NT2/D1 (cell line): ENCODE data around the gene MRPS26.
"Not testable (repeated sequence)": the region's sequence is repeated elsewhere in the genome, so short reads cannot be mapped to it uniquely, and the experiment has no call there.

Source experiments
- DNase-seq: peaks from one replicate; pipeline ENCODE4 v3.0.0-alpha.2; 2011; ENCODE audit warnings: low read depth, low spot score
- H3K27me3 ChIP-seq: 2 replicates; pipeline ENCODE4 v1.6.0; 2011; ENCODE audit warnings: mild to moderate bottlenecking; ENCODE audit not compliant: insufficient read length, insufficient read depth
- H3K36me3 ChIP-seq: 2 replicates; pipeline ENCODE4 v1.6.1; 2011; ENCODE audit warnings: mild to moderate bottlenecking, low read length, mixed read lengths; ENCODE audit not compliant: insufficient read depth, insufficient read length
- H3K4me1 ChIP-seq: 2 replicates; pipeline ENCODE4 v1.5.1; 2011; ENCODE audit not compliant: insufficient read depth, insufficient read length
- H3K4me3 ChIP-seq: 2 replicates; pipeline ENCODE4 v1.5.1; 2011; ENCODE audit warnings: low read depth; ENCODE audit not compliant: insufficient read length
- H3K9ac ChIP-seq: 2 replicates; pipeline ENCODE4 v1.6.0; 2011; ENCODE audit warnings: low read depth; ENCODE audit not compliant: insufficient read length
- H3K9me3 ChIP-seq: 2 replicates; pipeline ENCODE4 v1.5.1; 2011; ENCODE audit warnings: mild to moderate bottlenecking, low read length; ENCODE audit not compliant: insufficient read depth
- SUZ12 ChIP-seq: IDR thresholded peaks from 2 replicates; pipeline ENCODE4 v1.6.1; 2011; ENCODE audit not compliant: insufficient read length, insufficient read depth; ENCODE audit errors: extremely low read depth
- YY1 ChIP-seq: IDR thresholded peaks from 2 replicates; pipeline ENCODE4 v1.6.1; 2011; ENCODE audit not compliant: insufficient read length, insufficient read depth
- ZNF274 ChIP-seq: IDR thresholded peaks from 2 replicates; pipeline ENCODE4 v1.6.1; 2011; ENCODE audit warnings: mild to moderate bottlenecking, low read depth, low read length

The MRPS26 gene

GRCh38 chr20:3051385-3052019 is 5.7 kb downstream of the MRPS26 start:
- Histone ChIP-seq H3K27me3 (no peaks in the 10 kb centered on the region), H3K9ac (no peak overlapping the region), H3K9me3 (no peaks in the 10 kb centered on the region), H3K4me1 (no peaks in the 10 kb centered on the region), H3K36me3 (peaks cover 39% of the 10 kb centered on the region), H3K4me3 (no peak overlapping the region)
- TF ChIP-seq SUZ12 (no peak), ZNF274 (no peak), YY1 (no peak)
- no peak for DNase-seq

DNA sequence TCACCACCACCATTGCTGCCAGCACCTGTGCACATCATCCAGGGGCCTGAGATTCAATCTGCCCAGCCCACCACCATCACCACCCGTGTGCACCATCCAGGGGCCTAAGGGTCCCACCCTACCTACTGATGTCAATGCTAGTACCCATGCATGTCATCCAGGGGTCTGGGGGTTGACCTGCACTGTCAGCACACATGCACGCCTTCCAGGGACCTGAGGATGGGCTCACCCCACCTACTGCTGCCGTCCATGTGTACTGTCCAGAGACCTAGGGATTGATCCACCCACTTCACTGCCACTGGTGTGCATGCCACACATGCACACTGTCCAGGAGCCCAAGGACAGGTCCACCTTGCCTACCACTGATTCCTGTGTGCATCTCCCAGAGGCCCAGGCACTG is 13.6 kb downstream of the MRPS26 start:
- no peaks in the 10 kb centered on the region for H3K4me1 ChIP-seq
- no peak overlapping the region for H3K4me3 ChIP-seq
- no peaks in the 10 kb centered on the region for H3K9me3 ChIP-seq
- H3K36me3 ChIP-seq, result no peaks in the 10 kb centered on the region
- no peak overlapping the region for H3K9ac ChIP-seq
- H3K27me3 ChIP-seq, result no peaks in the 10 kb centered on the region
- TF ChIP-seq SUZ12, result no peak
- TF ChIP-seq ZNF274, result no peak
- no peak for TF ChIP-seq YY1
- DNase-seq, result no peak

DNA sequence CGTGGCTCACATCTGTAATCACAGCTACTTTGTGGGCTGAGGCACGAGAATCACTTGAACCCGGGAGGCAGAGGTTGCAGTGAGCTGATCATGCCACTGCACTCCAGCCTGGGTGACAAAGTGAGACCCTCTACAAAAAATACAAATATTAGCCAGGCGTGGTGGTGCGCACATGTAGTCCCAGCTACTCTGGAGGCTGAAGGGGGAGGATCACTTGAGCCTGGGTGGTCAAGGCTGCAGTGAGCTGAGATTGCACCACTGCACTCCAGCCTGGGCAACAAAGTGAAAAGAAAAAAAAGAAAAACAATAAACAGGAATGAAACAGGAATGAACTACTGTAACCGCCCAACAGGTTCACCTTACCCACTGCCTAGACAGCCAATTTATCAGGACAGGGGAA is 18.3 kb downstream of the MRPS26 start:
- not testable (repeated sequence) for H3K9ac ChIP-seq, H3K4me3 ChIP-seq, H3K27me3 ChIP-seq, H3K4me1 ChIP-seq, H3K36me3 ChIP-seq, H3K9me3 ChIP-seq, DNase-seq

GRCh38 chr20:3067139-3068014 is 21.5 kb downstream of the MRPS26 start:
- no peak for DNase-seq
- Histone ChIP-seq H3K36me3 (no peaks in the 10 kb centered on the region), H3K9me3 (no peaks in the 10 kb centered on the region), H3K9ac (no peak overlapping the region), H3K4me3 (no peak overlapping the region), H3K27me3 (peaks cover 16% of the 10 kb centered on the region), H3K4me1 (no peaks in the 10 kb centered on the region)
- TF ChIP-seq ZNF274 (no peak), YY1 (no peak), SUZ12 (no peak)

GRCh38 chr20:3068075-3068474 is 22.2 kb downstream of the MRPS26 start:
- no peak for DNase-seq
- Histone ChIP-seq H3K9me3 (no peaks in the 10 kb centered on the region), H3K9ac (no peak overlapping the region), H3K4me3 (no peak overlapping the region), H3K27me3 (peaks cover 23% of the 10 kb centered on the region), H3K36me3 (no peaks in the 10 kb centered on the region), H3K4me1 (no peaks in the 10 kb centered on the region)
- TF ChIP-seq YY1 (no peak), ZNF274 (no peak), SUZ12 (no peak)

DNA sequence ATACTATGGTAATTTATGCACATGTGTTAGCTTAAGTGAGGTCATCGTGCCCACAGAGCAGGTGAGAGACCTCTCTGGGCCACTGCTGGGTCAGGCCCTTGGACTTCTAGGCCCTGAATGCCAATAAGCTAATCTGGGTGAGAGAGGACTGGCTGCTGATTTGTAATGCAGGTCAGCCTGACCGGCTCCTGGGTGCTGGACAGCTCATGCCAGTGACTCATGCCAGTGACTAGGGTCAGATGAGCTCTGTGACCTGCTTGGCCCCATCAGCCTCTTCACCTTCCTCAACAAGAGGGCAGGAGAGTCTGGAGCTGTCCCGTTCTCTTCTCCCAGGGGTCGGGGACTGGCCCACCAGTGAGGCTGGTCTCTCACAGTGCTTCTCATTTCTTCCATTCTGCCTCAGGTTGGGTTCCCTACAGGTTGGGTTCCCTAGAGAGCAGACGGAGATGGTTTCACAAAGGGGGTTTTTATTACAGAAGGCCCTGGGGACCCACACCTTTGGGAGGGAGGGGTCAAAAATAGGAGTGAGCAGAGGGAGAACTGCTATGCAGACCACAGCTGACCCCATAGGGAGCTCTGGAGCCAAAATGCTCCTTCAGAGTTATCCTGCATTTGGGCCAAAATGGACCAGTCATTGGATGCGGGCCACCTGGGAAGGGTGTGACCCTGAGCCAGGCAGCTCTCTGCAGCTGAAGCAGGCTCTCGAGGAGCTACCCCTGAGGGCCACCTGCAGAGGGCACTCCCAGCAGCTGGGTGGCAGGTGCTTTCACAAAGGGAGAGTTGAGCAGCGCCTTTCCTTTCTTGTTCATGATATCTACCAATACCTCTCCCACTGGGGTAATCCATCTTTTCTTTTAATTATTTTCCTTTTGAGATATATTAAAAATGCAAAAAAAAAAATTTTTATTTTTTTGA is 23.4 kb downstream of the MRPS26 start:
- Histone ChIP-seq H3K27me3 (peaks cover 24% of the 10 kb centered on the region), H3K4me3 (no peak overlapping the region), H3K9me3 (peaks cover under 1% of the 10 kb centered on the region; the same call in 1 of the 2 replicates), H3K36me3 (no peaks in the 10 kb centered on the region), H3K9ac (no peak overlapping the region), H3K4me1 (no peaks in the 10 kb centered on the region)
- no peak for DNase-seq
- TF ChIP-seq YY1 (no peak), SUZ12 (no peak), ZNF274 (no peak)

GRCh38 chr20:3070725-3071124 is 24.9 kb downstream of the MRPS26 start:
- no peak overlapping the region for H3K9ac ChIP-seq
- no peaks in the 10 kb centered on the region for H3K36me3 ChIP-seq
- no peaks in the 10 kb centered on the region for H3K4me1 ChIP-seq
- H3K9me3 ChIP-seq, result peaks cover 5% of the 10 kb centered on the region; the same call in 1 of the 2 replicates
- no peak overlapping the region for H3K4me3 ChIP-seq
- DNase-seq, result no peak
- TF ChIP-seq YY1, result no peak
- no peak for TF ChIP-seq SUZ12
- TF ChIP-seq ZNF274, result no peak
- H3K27me3 ChIP-seq, result peaks cover 24% of the 10 kb centered on the region
